ENCODE results near the gene GAL3ST1. TPM values are rescaled to one million over a fixed set of nuclear protein-coding genes. Genes with fewer than 3 reads are reported as not detected.
A peak's percentile ranks its signal among the peaks of the same experiment; 100 is the strongest.

GAL3ST1 gene
- polyA plus RNA-seq, 1 donor (not counting 4 experiments of a cell fraction or from before 2014, with no cell fraction given), result not detected

GRCh38 chr22:30609260-30610185 lies 35.1 kb upstream of the GAL3ST1 start:
- H3K9me3 ChIP-seq (ENCODE audit: control insufficient read depth, low read depth, low read length), result no peaks in the 10 kb centered on the region
- TF ChIP-seq CTCF (optimal IDR thresholded peaks at IDR 0.05 in 1 of 3, IDR thresholded peaks at IDR 0.05 in 1 of 3, conservative IDR thresholded peaks at IDR 0.05 in 1 of 3; ENCODE audit: extremely low read depth in 1 of 3, insufficient read depth in 2 of 3, low read length in 3 of 3) (no peak), EZH2 (IDR thresholded peaks at IDR 0.05; ENCODE audit: low read length) (no peak)
- peak overlapping the region; percentile 50 for H2AFZ ChIP-seq (ENCODE audit: control insufficient read depth, low read length)
- H3K27me3 ChIP-seq (ENCODE audit: control insufficient read depth, extremely low read depth, insufficient read depth, low read length), result no peaks in the 10 kb centered on the region
- no peak for DNase-seq (ENCODE audit: low read depth, low spot score)
- H3K9ac ChIP-seq (ENCODE audit: control insufficient read depth, extremely low read depth, insufficient read depth, low read length), result no peak overlapping the region
- peaks cover 28% of the 10 kb centered on the region for H3K4me1 ChIP-seq (ENCODE audit: control insufficient read depth, extremely low read depth, insufficient read depth, low read length)
- no peaks in the 10 kb centered on the region for H3K79me2 ChIP-seq (ENCODE audit: control insufficient read depth, insufficient read depth, low read length)
- no peak overlapping the region for H3K4me3 ChIP-seq (ENCODE audit: control insufficient read depth in 2 of 3, extremely low read depth in 1 of 3, insufficient read depth in 2 of 3, low read depth in 1 of 3, low read length in 3 of 3)
- FAIRE-seq, result peak; percentile 90
- dilution Hi-C loops (cut with MboI; ENCODE audit: extremely low pct_ligation_motif_present, low sequenced_read_pairs), result no loop called here
- H3K9me1 ChIP-seq (ENCODE audit: control insufficient read depth, extremely low read depth, insufficient read depth, low read length), result no peaks in the 10 kb centered on the region
- no peaks in the 10 kb centered on the region for H4K20me1 ChIP-seq (ENCODE audit: control insufficient read depth, extremely low read depth, insufficient read depth, low read length)
- H3K4me2 ChIP-seq (ENCODE audit: control insufficient read depth, extremely low read depth, insufficient read depth, low read depth, low read length), result peak overlapping the region; percentile 59
- peak overlapping the region; percentile 4 for H3K27ac ChIP-seq (ENCODE audit: control insufficient read depth, insufficient read depth, low read length)
- no peaks in the 10 kb centered on the region for H3K36me3 ChIP-seq (ENCODE audit: control insufficient read depth in 2 of 2, extremely low read depth in 1 of 2, insufficient read depth in 2 of 2, low read length in 2 of 2)

GRCh38 chr22:30607939-30608338 lies 33.5 kb upstream of the GAL3ST1 start:
- FAIRE-seq (no peak), DNase-seq (ENCODE audit: low read depth, low spot score) (no peak)
- Histone ChIP-seq H3K9ac (ENCODE audit: control insufficient read depth, extremely low read depth, insufficient read depth, low read length) (no peak overlapping the region), H3K4me1 (ENCODE audit: control insufficient read depth, extremely low read depth, insufficient read depth, low read length) (peaks cover 28% of the 10 kb centered on the region), H3K27ac (ENCODE audit: control insufficient read depth, insufficient read depth, low read length) (no peak overlapping the region), H3K27me3 (ENCODE audit: control insufficient read depth, extremely low read depth, insufficient read depth, low read length) (no peaks in the 10 kb centered on the region), H3K9me1 (ENCODE audit: control insufficient read depth, extremely low read depth, insufficient read depth, low read length) (no peaks in the 10 kb centered on the region), H3K79me2 (ENCODE audit: control insufficient read depth, insufficient read depth, low read length) (no peaks in the 10 kb centered on the region), H4K20me1 (ENCODE audit: control insufficient read depth, extremely low read depth, insufficient read depth, low read length) (no peaks in the 10 kb centered on the region), H3K4me3 (ENCODE audit: control insufficient read depth in 2 of 3, extremely low read depth in 1 of 3, insufficient read depth in 2 of 3, low read depth in 1 of 3, low read length in 3 of 3) (no peak overlapping the region), H3K4me2 (ENCODE audit: control insufficient read depth, extremely low read depth, insufficient read depth, low read depth, low read length) (no peak overlapping the region), H2AFZ (ENCODE audit: control insufficient read depth, low read length) (no peak overlapping the region), H3K36me3 (ENCODE audit: control insufficient read depth in 2 of 2, extremely low read depth in 1 of 2, insufficient read depth in 2 of 2, low read length in 2 of 2) (no peaks in the 10 kb centered on the region), H3K9me3 (ENCODE audit: control insufficient read depth, low read depth, low read length) (no peaks in the 10 kb centered on the region)
- TF ChIP-seq CTCF (optimal IDR thresholded peaks at IDR 0.05 in 1 of 3, IDR thresholded peaks at IDR 0.05 in 1 of 3, conservative IDR thresholded peaks at IDR 0.05 in 1 of 3; ENCODE audit: extremely low read depth in 1 of 3, insufficient read depth in 2 of 3, low read length in 3 of 3) (no peak), EZH2 (IDR thresholded peaks at IDR 0.05; ENCODE audit: low read length) (no peak)
- dilution Hi-C loops (cut with MboI; ENCODE audit: extremely low pct_ligation_motif_present, low sequenced_read_pairs), result no loop called here

All from keratinocyte (primary cell).